ENCODE measurements around the gene CCDC92. TPM values are rescaled to one million over a fixed set of nuclear protein-coding genes. Genes with fewer than 3 reads are reported as not detected.

Gene CCDC92
- total and polyA plus RNA-seq, 8 donors: 3.5 to 32.6 (median 20.9) TPM

DNA sequence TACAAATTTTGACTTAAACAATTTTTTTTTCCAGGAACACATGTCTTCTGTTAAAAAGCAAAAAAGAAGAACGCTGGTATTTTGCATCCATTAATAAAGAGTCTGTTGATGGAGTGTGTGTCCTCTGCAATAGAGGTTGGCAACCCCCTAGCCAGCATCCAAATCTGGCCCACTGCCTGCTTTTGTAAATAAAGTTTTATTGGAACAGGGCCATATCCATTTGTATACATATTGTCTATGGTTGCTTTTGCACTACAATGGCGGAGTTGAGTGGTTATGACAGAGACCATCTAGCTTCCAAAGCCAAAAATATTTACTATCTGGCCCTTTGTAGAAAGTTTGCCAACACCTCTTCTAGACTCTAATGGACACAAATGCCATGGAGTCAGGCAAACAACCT is 49.6 kb downstream of the CCDC92 start:
- Histone ChIP-seq H3K9me3 (no peaks in the 10 kb centered on the region), H3K36me3 (no peaks in the 10 kb centered on the region), H3K27ac (no peak overlapping the region), H3K4me1 (no peaks in the 10 kb centered on the region), H3K27me3 (peaks cover 0 to 9% (median 0%) of the 10 kb centered on the region in 3 donors), H3K4me3 (no peak overlapping the region)
- intact Hi-C loops (cut with DNase I; ENCODE audit: low total_unique reads): no loop called here
- no peak for DNase-seq
- 80 to 92% (median 85%) methylated on average over 2 of the region's 2 CpGs for WGBS, 5 donors
- TF ChIP-seq POLR2AphosphoS5 (IDR thresholded peaks at IDR 0.05) (no peak), POLR2A (IDR thresholded peaks at IDR 0.05) (no peak), EP300 (IDR thresholded peaks at IDR 0.05) (no peak)
- TF ChIP-seq, protein P1, sequence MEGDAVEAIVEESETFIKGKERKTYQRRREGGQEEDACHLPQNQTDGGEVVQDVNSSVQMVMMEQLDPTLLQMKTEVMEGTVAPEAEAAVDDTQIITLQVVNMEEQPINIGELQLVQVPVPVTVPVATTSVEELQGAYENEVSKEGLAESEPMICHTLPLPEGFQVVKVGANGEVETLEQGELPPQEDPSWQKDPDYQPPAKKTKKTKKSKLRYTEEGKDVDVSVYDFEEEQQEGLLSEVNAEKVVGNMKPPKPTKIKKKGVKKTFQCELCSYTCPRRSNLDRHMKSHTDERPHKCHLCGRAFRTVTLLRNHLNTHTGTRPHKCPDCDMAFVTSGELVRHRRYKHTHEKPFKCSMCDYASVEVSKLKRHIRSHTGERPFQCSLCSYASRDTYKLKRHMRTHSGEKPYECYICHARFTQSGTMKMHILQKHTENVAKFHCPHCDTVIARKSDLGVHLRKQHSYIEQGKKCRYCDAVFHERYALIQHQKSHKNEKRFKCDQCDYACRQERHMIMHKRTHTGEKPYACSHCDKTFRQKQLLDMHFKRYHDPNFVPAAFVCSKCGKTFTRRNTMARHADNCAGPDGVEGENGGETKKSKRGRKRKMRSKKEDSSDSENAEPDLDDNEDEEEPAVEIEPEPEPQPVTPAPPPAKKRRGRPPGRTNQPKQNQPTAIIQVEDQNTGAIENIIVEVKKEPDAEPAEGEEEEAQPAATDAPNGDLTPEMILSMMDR (IDR thresholded peaks at IDR 0.05): no peak

DNA sequence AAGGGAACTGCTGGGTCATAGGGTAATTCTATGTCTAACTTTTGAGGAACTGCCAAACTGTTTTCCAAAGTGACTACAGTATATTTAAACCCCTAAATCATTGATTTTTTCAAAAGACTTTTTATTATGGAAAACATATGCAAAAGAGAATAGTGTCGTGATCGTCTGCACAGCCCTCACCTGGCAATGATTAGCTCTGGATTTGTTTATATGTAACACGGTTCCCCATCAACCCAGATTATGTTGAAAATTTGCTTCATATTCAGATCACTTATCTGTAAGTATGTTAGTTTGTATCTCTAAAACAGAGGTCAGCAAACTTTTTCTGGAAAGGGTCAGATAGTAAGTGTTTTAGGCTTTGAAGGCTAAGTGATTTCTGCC is 52.7 kb downstream of the CCDC92 start:
- Histone ChIP-seq H3K4me1 (no peaks in the 10 kb centered on the region), H3K27ac (no peak overlapping the region), H3K36me3 (no peaks in the 10 kb centered on the region), H3K9me3 (no peaks in the 10 kb centered on the region), H3K27me3 (peaks cover 0 to 26% (median 0%) of the 10 kb centered on the region in 3 donors), H3K4me3 (no peak overlapping the region)
- TF ChIP-seq, protein P1 (IDR thresholded peaks at IDR 0.05): no peak
- TF ChIP-seq POLR2A (IDR thresholded peaks at IDR 0.05) (no peak), EP300 (IDR thresholded peaks at IDR 0.05) (no peak), POLR2AphosphoS5 (IDR thresholded peaks at IDR 0.05) (no peak)
- intact Hi-C loops (cut with DNase I; ENCODE audit: low total_unique reads): no loop called here
- WGBS, 5 donors: 51 to 69% (median 60%) methylated on average over 3 of the region's 3 CpGs
- DNase-seq: no peak

DNA sequence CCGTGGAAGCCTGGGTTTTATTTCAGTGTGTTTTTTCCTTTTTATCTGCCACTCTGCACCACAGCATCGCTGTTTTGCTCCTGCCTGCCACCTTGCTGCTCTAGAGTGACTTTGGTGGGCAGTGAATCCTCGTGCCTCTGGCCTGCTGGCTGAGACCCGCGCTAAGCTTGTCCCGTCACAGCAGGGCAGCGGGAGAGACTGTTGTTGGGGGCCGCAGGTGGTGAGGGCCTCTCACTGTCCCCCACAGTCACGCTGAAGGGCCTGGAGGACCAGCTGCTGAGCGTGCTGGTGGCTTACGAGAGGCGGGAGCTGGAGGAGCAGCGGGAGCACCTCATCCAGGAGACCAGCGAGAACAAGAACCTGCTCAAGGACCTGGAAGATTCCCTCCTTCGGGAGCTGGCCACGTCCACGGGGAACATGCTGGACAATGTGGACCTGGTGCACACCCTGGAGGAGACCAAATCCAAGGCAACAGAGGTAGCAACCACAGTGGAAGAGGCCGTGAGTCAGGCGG is 55.2 kb downstream of the CCDC92 start:
- no peak for DNase-seq
- 83 to 90% (median 87%) methylated on average over 19 of the region's 19 CpGs for WGBS, 5 donors
- no peak for TF ChIP-seq POLR2A (IDR thresholded peaks at IDR 0.05)
- no peak for TF ChIP-seq POLR2AphosphoS5 (IDR thresholded peaks at IDR 0.05)
- TF ChIP-seq EP300 (IDR thresholded peaks at IDR 0.05): no peak
- TF ChIP-seq, protein P1 (IDR thresholded peaks at IDR 0.05): no peak
- H3K27me3 ChIP-seq: peaks cover 0 to 35% (median 0%) of the 10 kb centered on the region in 3 donors
- intact Hi-C loops (cut with DNase I; ENCODE audit: low total_unique reads): no loop called here
- H3K36me3 ChIP-seq: no peaks in the 10 kb centered on the region
- H3K27ac ChIP-seq: no peak overlapping the region
- H3K4me3 ChIP-seq: no peak overlapping the region
- H3K9me3 ChIP-seq: no peaks in the 10 kb centered on the region
- no peaks in the 10 kb centered on the region for H3K4me1 ChIP-seq

DNA sequence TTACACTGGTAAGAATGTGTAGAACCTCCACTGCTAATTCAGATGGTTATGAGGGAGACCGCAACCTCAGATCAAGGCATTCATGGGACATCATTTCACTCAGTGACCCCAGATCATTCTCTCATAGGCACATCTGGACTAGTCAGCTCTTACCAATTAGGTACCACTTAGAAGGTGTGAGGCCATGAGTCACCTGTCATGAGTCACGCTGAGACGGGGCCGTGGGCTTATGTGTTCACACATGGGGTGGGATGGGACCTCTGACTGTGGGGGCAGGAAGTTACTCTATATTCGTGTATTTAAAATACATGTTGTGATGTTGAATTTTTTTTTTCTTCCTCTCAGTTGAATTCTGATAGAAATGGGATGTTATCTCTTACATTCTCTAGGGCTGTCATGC is 55.9 kb downstream of the CCDC92 start:
- intact Hi-C loops (cut with DNase I; ENCODE audit: low total_unique reads): no loop called here
- WGBS, 5 donors: 57 to 67% (median 60%) methylated on average over 5 of the region's 5 CpGs
- DNase-seq: no peak

More for the DNA sequence above, 55.9 kb downstream of the CCDC92 start:
- H3K36me3 ChIP-seq: no peaks in the 10 kb centered on the region
- no peak overlapping the region for H3K4me3 ChIP-seq
- no peak for TF ChIP-seq POLR2AphosphoS5 (IDR thresholded peaks at IDR 0.05)
- TF ChIP-seq EP300 (IDR thresholded peaks at IDR 0.05): no peak
- no peak for TF ChIP-seq POLR2A (IDR thresholded peaks at IDR 0.05)
- TF ChIP-seq, protein P1 (IDR thresholded peaks at IDR 0.05): no peak
- peaks cover 0 to 35% (median 0%) of the 10 kb centered on the region in 3 donors for H3K27me3 ChIP-seq
- H3K4me1 ChIP-seq: no peaks in the 10 kb centered on the region
- no peak overlapping the region for H3K27ac ChIP-seq
- H3K9me3 ChIP-seq: no peaks in the 10 kb centered on the region
